Measurements from ENCODE around the gene RCC1.

Gene RCC1

DNA sequence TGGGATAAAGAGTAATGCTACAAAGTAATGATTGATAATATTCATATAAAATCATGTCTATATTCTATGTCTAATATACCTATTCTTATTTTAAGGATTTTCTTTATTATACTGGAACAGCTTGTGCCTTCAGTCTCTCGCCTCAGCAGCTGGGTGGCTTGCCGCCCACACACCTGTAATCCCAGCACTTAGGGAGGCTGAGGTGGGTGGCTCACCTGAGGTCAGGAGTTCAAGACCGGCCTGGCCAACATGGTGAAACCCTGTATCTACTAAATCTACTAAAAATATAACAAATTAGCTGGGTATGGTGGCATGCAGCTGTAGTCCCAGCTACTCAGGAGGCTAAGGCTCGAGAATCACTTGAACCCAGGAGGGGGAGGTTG lies 39.4 kb downstream of the RCC1 start:
- no peak for DNase-seq
- H3K9me3 ChIP-seq (ENCODE audit: severe bottlenecking): no peaks in the 10 kb centered on the region
- H3K4me3 ChIP-seq (ENCODE audit: low read depth, low read length): no peak overlapping the region

DNA sequence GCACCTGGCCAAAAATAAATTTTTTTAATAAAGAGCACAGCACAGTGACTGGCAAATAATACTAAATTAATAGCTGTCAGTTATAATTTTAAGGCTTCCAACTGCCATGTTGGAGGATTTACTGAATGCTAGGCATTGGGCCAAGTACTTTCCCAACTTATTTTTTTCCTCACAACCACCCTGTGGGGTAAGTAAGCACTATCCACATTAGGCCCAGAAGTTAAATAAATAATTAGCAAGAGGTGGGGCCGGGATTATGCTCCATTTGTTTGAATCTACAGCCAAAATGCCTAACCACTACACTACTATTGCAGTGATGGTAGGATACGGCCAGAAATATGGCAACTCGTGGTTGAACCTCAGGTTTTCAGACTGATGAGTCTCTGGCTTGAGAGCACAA lies 42.5 kb downstream of the RCC1 start:
- no peaks in the 10 kb centered on the region for H3K9me3 ChIP-seq (ENCODE audit: severe bottlenecking)
- no peaks in the 10 kb centered on the region for H3K36me3 ChIP-seq
- no peak for DNase-seq
- no peak overlapping the region for H3K27ac ChIP-seq
- H3K27me3 ChIP-seq (ENCODE audit: insufficient read depth, low read depth, severe bottlenecking): no peaks in the 10 kb centered on the region
- no peak overlapping the region for H3K4me3 ChIP-seq (ENCODE audit: low read depth, low read length)
- TF ChIP-seq, protein P1, sequence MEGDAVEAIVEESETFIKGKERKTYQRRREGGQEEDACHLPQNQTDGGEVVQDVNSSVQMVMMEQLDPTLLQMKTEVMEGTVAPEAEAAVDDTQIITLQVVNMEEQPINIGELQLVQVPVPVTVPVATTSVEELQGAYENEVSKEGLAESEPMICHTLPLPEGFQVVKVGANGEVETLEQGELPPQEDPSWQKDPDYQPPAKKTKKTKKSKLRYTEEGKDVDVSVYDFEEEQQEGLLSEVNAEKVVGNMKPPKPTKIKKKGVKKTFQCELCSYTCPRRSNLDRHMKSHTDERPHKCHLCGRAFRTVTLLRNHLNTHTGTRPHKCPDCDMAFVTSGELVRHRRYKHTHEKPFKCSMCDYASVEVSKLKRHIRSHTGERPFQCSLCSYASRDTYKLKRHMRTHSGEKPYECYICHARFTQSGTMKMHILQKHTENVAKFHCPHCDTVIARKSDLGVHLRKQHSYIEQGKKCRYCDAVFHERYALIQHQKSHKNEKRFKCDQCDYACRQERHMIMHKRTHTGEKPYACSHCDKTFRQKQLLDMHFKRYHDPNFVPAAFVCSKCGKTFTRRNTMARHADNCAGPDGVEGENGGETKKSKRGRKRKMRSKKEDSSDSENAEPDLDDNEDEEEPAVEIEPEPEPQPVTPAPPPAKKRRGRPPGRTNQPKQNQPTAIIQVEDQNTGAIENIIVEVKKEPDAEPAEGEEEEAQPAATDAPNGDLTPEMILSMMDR (IDR thresholded peaks at IDR 0.05; ENCODE audit: low read depth, low read length): no peak

More for the DNA sequence above, 39.4 kb downstream of the RCC1 start:
- TF ChIP-seq, protein P1 (IDR thresholded peaks at IDR 0.05; ENCODE audit: low read depth, low read length): no peak
- Histone ChIP-seq H3K27me3 (ENCODE audit: insufficient read depth, low read depth, severe bottlenecking) (no peaks in the 10 kb centered on the region), H3K27ac (no peak overlapping the region), H3K36me3 (no peaks in the 10 kb centered on the region)

DNA sequence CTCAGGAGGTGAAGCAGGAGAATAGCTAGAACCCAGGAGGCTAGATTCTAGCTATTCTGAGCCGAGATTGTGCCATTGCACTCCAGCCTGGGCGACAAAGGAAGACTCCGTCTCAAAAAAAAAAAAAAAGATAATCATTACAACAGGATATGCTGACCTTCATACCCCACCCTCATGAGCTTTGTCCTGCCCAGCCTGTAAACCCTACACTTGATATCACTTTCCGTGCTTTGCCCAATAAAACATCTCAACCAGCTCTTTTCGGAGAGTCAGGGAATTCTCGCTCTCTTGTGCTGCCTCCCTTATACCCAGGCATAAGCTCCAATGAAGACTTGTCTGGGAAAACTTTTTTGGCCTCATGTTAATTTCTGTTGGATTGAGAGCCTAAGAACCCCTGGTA lies 45.5 kb downstream of the RCC1 start:
- TF ChIP-seq, protein P1 (IDR thresholded peaks at IDR 0.05; ENCODE audit: low read depth, low read length): no peak
- Histone ChIP-seq H3K9me3 (ENCODE audit: severe bottlenecking) (no peaks in the 10 kb centered on the region), H3K27ac (no peak overlapping the region), H3K36me3 (peaks cover 12% of the 10 kb centered on the region), H3K27me3 (ENCODE audit: insufficient read depth, low read depth, severe bottlenecking) (no peaks in the 10 kb centered on the region), H3K4me3 (ENCODE audit: low read depth, low read length) (no peak overlapping the region)
- DNase-seq: no peak

DNA sequence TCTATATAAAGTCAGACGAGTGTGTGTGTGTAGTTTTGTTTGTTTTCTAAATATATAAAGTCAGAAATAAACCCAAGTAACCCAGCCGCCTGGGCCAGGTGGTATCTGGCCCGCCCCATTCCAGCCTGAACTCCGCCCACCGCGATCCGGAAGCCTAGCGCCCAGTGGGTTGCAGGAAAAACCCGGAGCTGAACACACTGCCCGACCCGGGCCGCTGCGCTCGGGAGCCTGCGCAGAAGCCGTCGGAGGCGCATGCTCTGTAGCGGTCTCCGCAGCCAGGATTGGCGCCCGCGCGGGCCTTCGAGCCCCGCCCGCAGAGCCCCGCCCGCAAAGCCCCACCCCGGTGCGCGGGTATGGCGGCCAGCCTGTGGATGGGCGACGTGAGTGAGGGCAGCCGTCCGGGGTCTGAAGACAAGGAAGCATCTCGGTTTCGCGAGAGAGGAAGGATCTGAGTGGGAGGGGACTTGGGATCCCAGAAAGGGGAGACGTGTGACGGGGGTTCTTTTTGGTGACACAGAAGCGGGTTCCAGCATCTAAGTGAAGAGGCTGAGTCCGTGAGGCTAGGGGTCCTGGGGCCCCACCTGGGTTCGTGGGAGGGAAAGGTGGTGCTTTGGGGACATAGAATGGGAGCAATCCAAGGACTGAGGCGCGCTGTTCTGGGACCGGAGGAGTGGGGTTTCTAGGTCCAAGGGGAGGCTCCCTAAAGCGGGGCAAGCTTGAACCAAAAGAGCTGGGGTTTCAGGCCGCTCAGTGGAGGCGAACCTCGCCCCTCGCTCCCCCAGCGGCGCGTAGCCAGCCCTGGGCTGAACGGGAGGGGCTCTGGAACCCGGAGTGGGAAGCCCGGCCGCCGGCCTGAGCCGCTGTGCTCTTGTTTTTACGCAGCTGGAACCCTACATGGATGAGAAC lies 47.2 kb downstream of the RCC1 start, which contains the start of gene TRNAU1AP:
Gene TRNAU1AP (plus strand): TSS at position 328 of the 906 bp plus-strand sequence. CDS start 26 bp downstream, at position 354.
- Histone ChIP-seq H3K36me3 (peaks cover 22% of the 10 kb centered on the region), H3K27ac (peak within 1 kb of the TSS; percentile 67), H3K27me3 (ENCODE audit: insufficient read depth, low read depth, severe bottlenecking) (no peaks in the 10 kb centered on the region), H3K9me3 (ENCODE audit: severe bottlenecking) (no peaks in the 10 kb centered on the region), H3K4me3 (ENCODE audit: low read depth, low read length) (peak within 1 kb of the TSS; percentile 83)
- TF ChIP-seq, protein P1 (IDR thresholded peaks at IDR 0.05; ENCODE audit: low read depth, low read length): no peak
- peak; percentile 96 for DNase-seq

DNA sequence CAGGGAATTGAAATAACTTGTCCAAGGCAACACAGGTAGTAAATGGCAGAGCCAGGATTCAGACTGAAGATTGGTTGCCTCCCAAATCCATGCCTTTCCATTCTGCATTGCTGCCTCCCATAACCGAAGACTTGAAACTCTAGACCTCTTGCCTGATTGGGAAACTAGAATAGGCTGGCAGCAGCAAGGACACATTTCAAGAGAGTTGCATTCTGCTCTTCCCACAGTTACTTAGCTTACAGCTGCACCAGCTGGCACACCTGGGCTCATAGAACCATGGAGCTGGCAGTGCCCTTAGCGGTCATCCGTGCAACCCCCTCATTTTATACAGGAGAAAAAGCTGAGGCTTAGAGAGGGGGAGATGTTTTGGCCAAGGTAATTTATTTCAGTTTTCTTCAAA lies 55.0 kb downstream of the RCC1 start:
- no peak for DNase-seq
- Histone ChIP-seq H3K4me3 (ENCODE audit: low read depth, low read length) (no peak overlapping the region), H3K27me3 (ENCODE audit: insufficient read depth, low read depth, severe bottlenecking) (no peaks in the 10 kb centered on the region), H3K36me3 (peaks cover 76% of the 10 kb centered on the region), H3K27ac (no peak overlapping the region), H3K9me3 (ENCODE audit: severe bottlenecking) (no peaks in the 10 kb centered on the region)
- TF ChIP-seq, protein P1 (IDR thresholded peaks at IDR 0.05; ENCODE audit: low read depth, low read length): no peak
